Measurements from ENCODE around the gene TSNAXIP1.
"Not testable (repeated sequence)": the region's sequence is repeated elsewhere in the genome, so short reads cannot be mapped to it uniquely, and the experiment has no call there.

Gene TSNAXIP1

GRCh38 chr16:67858500-67858899 lies 51.8 kb downstream of the TSNAXIP1 start:
- Mint-ChIP-seq H3K9me3 (no peaks in the 10 kb centered on the region), H3K36me3 (peaks cover 42% of the 10 kb centered on the region), H3K4me1 (peaks cover 54% of the 10 kb centered on the region), H3K4me3 (peak overlapping the region; percentile 33), H3K27ac (peak overlapping the region; percentile 99)
- no peak for ATAC-seq
- DNase-seq (ENCODE audit: low spot score in 2 of 2), result no peak

DNA sequence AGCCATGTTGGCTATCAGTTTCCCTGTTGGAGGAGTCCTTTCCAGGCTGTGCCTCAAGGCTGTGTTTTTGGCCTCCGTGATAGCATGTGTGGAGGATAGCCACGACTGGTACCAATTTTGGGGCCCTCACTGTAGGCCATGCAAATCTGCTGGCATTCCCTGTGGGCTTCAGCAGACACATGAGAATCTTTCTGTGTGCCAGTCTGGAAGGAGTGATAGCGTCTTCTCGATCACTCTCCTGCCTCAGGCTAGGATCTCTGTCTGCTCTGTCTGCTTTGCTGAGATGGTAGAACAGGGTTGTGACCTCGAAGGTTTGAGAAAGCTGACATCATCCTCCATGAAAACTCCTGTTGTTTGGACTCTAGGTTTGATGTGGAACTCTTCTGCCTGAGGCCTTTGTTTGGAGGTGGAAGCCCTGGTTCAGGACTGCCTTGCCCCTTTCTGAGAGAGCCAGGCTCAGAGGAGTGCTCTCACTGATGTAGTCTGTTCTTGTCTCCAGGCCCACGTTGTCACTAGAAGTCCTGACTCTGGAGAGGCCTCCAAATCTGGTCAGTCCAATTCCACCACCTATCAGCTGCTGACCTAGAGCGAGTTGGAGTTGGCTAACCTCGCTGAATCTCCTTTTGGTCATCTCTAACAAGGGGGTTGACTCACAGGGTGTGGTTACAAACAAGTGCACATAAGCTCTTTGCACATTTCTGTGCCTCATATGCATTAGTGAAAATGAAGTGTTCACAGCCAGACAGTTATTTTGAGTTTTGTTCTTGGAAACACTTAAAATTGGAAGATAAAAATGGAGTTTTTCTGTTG lies 54.1 kb downstream of the TSNAXIP1 start:
- ATAC-seq (no peak), DNase-seq (ENCODE audit: low spot score in 2 of 2) (no peak)
- H3K9me3 Mint-ChIP-seq, result no peaks in the 10 kb centered on the region
- H3K4me3 Mint-ChIP-seq, result no peak overlapping the region
- peaks cover 39% of the 10 kb centered on the region for H3K4me1 Mint-ChIP-seq
- H3K27ac Mint-ChIP-seq, result peak overlapping the region; percentile 99
- H3K36me3 Mint-ChIP-seq, result peaks cover 49% of the 10 kb centered on the region

GRCh38 chr16:67861877-67862276 lies 55.2 kb downstream of the TSNAXIP1 start:
- DNase-seq (ENCODE audit: low spot score in 2 of 2) (no peak), ATAC-seq (no peak)
- no peak overlapping the region for H3K4me3 Mint-ChIP-seq
- peaks cover 60% of the 10 kb centered on the region for H3K36me3 Mint-ChIP-seq
- no peaks in the 10 kb centered on the region for H3K9me3 Mint-ChIP-seq
- H3K27ac Mint-ChIP-seq, result peak overlapping the region; percentile 32
- H3K4me1 Mint-ChIP-seq, result peaks cover 33% of the 10 kb centered on the region

DNA sequence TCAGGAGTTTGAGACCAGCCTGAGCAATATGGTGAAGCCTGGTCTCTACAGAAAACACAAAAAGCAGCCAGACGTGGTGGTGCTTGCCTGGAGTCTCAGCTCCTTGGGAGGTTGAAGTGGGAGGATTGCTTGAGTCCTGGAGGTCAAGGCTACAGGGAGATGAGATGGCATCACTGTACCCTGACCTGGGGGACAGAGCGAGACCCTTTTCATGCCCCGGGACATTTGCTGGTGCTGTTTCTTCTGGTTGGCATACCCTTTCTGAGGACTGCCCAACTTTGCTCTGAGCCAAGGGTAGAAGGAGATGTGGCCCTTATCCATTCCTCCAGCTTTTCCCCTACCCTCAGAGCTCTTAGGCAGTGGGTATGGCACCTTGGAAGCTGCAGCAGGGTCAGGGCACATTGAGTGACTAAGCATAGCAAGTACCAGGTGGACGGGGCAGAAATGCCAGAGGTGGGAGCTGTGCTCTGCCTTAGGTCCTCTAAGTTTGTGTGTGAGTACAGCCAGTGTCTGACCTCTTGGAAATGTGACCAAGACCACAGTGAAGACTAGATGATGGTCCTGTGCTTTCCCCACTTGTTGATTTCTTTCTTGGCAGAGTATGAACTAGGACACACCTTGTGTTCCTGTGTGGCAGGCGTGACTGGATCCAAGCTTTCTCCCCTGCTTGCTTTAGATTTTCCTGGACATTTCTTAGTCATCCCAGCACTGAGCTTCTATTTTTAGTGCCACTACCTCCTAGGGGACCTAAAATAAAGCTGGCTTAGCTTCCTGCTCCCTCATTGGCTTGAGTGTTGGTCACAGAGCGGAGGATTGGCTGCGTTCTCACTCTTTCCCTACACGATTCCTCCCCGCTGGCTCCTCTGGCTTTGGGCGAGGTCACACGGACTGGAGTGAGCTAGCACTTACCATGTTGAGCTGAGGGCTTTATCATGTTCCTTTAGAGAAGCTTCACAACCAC lies 56.2 kb downstream of the TSNAXIP1 start:
- Mint-ChIP-seq H3K36me3 (peaks cover 65% of the 10 kb centered on the region), H3K27ac (peak overlapping the region; percentile 34), H3K4me1 (peaks cover 22% of the 10 kb centered on the region), H3K9me3 (no peaks in the 10 kb centered on the region), H3K4me3 (no peak overlapping the region)
- DNase-seq (ENCODE audit: low spot score in 2 of 2) (no peak), ATAC-seq (no peak)

- ATAC-seq; H3K27ac Mint-ChIP-seq; H3K4me3 Mint-ChIP-seq; H3K9me3 Mint-ChIP-seq; DNase-seq (ENCODE audit: low spot score in 2 of 2): not testable (repeated sequence)
- H3K36me3 Mint-ChIP-seq, result peaks cover 72% of the 10 kb centered on the region
- H3K4me1 Mint-ChIP-seq, result peaks cover 11% of the 10 kb centered on the region
Measured at GRCh38 chr16:67864044-67864443, 57.4 kb downstream of the TSNAXIP1 start.

GRCh38 chr16:67864594-67864993 lies 57.9 kb downstream of the TSNAXIP1 start:
- Mint-ChIP-seq H3K9me3 (no peaks in the 10 kb centered on the region), H3K4me1 (peaks cover 11% of the 10 kb centered on the region), H3K4me3 (no peak overlapping the region), H3K36me3 (peaks cover 72% of the 10 kb centered on the region), H3K27ac (peak overlapping the region; percentile 63)
- DNase-seq (ENCODE audit: low spot score in 2 of 2) (no peak), ATAC-seq (no peak)

DNA sequence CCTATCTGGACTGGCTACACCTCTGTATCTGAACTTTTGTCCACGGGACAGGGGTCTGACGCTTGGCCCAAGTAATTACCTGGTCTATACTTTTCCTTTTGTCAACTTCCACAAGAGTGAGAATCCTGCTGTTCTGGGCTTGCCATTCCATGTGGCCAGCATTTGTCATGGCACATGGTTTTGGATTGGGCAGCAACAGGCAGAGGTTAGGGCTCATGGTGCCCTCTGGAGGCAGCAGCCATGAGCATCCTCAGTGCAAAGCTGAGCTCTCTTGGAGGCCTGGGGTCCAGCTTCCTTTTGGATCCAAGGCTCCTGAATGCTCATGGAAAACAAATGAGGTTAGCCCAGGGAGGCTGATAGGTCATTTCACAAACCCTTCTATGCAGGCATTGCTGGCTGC lies 58.6 kb downstream of the TSNAXIP1 start:
- no peak for ATAC-seq
- peaks cover 11% of the 10 kb centered on the region for H3K4me1 Mint-ChIP-seq
- H3K27ac Mint-ChIP-seq, result peak overlapping the region; percentile 63
- peaks cover 72% of the 10 kb centered on the region for H3K36me3 Mint-ChIP-seq
- no peak for DNase-seq (ENCODE audit: low spot score in 2 of 2)
- no peaks in the 10 kb centered on the region for H3K9me3 Mint-ChIP-seq
- no peak overlapping the region for H3K4me3 Mint-ChIP-seq

- H3K9me3 Mint-ChIP-seq, result no peaks in the 10 kb centered on the region
- ATAC-seq, result no peak
Measured at GRCh38 chr16:67868290-67868689, 61.6 kb downstream of the TSNAXIP1 start.

GRCh38 chr16:67869653-67870052 lies 63.0 kb downstream of the TSNAXIP1 start:
- Mint-ChIP-seq H3K27ac (no peak overlapping the region), H3K9me3 (no peaks in the 10 kb centered on the region), H3K36me3 (peaks cover 87% of the 10 kb centered on the region), H3K4me1 (peaks cover 21% of the 10 kb centered on the region), H3K4me3 (no peak overlapping the region)
- ATAC-seq, result no peak
- no peak for DNase-seq (ENCODE audit: low spot score in 2 of 2)

More at GRCh38 chr16:67868290-67868689, 61.6 kb downstream of the TSNAXIP1 start:
- Mint-ChIP-seq H3K36me3 (peaks cover 81% of the 10 kb centered on the region), H3K4me3 (no peak overlapping the region), H3K4me1 (peaks cover 8% of the 10 kb centered on the region), H3K27ac (peak overlapping the region; percentile 43)
- no peak for DNase-seq (ENCODE audit: low spot score in 2 of 2)

DNA sequence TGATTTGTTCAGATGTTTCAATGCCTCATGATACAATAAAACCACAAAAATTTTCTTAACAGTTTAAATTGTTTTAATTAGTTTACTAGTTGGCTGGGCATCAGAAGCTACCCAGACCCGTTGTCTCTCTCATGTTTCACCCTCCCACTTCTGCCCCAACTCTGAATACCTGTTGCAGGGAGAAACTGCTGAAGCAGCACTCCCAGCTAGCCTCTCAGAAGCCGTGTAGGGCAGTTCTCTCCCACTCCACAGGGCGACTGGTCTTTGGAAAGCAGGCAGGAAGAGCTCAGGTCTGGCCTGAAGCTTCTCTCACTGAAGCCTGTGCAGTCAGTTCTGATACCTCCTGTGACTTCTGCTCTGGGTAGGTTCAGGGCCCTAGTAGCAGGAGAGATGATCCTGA lies 64.6 kb downstream of the TSNAXIP1 start:
- DNase-seq (ENCODE audit: low spot score in 2 of 2), result no peak
- H3K4me3 Mint-ChIP-seq, result no peak overlapping the region
- peaks cover 85% of the 10 kb centered on the region for H3K36me3 Mint-ChIP-seq
- H3K27ac Mint-ChIP-seq, result no peak overlapping the region
- ATAC-seq, result no peak
- H3K9me3 Mint-ChIP-seq, result no peaks in the 10 kb centered on the region
- H3K4me1 Mint-ChIP-seq, result peaks cover 37% of the 10 kb centered on the region

- ATAC-seq, result no peak
- DNase-seq (ENCODE audit: low spot score in 2 of 2), result no peak
- Mint-ChIP-seq H3K4me3 (peak overlapping the region; percentile 88), H3K9me3 (no peaks in the 10 kb centered on the region), H3K27ac (peak overlapping the region; percentile 96), H3K4me1 (peaks cover 37% of the 10 kb centered on the region), H3K36me3 (peaks cover 85% of the 10 kb centered on the region)
Measured at GRCh38 chr16:67872131-67872630, 65.5 kb downstream of the TSNAXIP1 start.

- peak within 1 kb of the TSS; percentile 96 for H3K27ac Mint-ChIP-seq
- H3K4me3 Mint-ChIP-seq, result peak within 1 kb of the TSS; percentile 88
- DNase-seq (ENCODE audit: low spot score in 2 of 2) (peak; percentile 97 to 98), ATAC-seq (peak; percentile 95)
- peaks cover 85% of the 10 kb centered on the region for H3K36me3 Mint-ChIP-seq
- no peaks in the 10 kb centered on the region for H3K9me3 Mint-ChIP-seq
- H3K4me1 Mint-ChIP-seq, result peaks cover 37% of the 10 kb centered on the region
Measured at GRCh38 chr16:67872631-67873434, 66.1 kb downstream of the TSNAXIP1 start, which contains the start of gene EDC4. Gene EDC4, plus strand, starts transcription at chr16:67873052. Its CDS starts 210 bp downstream, at chr16:67873262.

GRCh38 chr16:67873435-67874370 lies 67.0 kb downstream of the TSNAXIP1 start:
- H3K4me3 Mint-ChIP-seq, result peak overlapping the region; percentile 88
- H3K36me3 Mint-ChIP-seq, result peaks cover 85% of the 10 kb centered on the region
- peak overlapping the region; percentile 96 for H3K27ac Mint-ChIP-seq
- peak; percentile 16 for ATAC-seq
- H3K9me3 Mint-ChIP-seq, result no peaks in the 10 kb centered on the region
- peaks cover 37% of the 10 kb centered on the region for H3K4me1 Mint-ChIP-seq
- DNase-seq (ENCODE audit: low spot score in 2 of 2), result no peak

DNA sequence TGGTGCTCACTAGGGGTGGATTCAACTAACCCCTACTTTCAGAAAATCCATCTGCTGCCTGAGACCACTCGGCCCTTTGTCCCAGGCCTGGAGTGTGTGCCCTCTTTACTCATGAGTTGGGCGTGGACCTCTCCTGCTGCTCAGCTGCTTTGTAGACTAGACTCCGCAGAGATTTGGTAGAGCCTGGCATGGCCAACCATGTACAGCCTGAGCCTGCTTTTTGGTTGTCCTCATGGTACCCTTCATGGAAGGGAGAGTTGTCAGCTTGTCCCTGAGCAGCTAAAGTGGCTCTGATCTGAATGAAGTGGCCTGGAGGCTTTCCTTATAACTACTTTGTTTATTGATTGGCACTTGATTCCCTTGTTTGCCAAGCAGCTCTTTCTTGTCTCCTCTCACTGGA lies 67.7 kb downstream of the TSNAXIP1 start:
- Mint-ChIP-seq H3K4me3 (peak overlapping the region; percentile 88), H3K4me1 (peaks cover 37% of the 10 kb centered on the region), H3K36me3 (peaks cover 85% of the 10 kb centered on the region), H3K9me3 (no peaks in the 10 kb centered on the region), H3K27ac (peak overlapping the region; percentile 96)
- DNase-seq (ENCODE audit: low spot score in 2 of 2) (no peak), ATAC-seq (no peak)

All from stimulated activated effector memory CD8-positive, alpha-beta T cell treated with anti-CD3 and anti-CD28 coated beads, Interleukin-12 subunit alpha, Interleukin-12 subunit beta, amount 100 ng/mL, for 72 hours (primary cell).